HepG2 (cell line): Measurements from ENCODE around the gene TFAP2E. TPM values are rescaled to one million over a fixed set of nuclear protein-coding genes. Genes with fewer than 3 reads are reported as not detected.

Experiments
- ARID3A ChIP-seq: IDR thresholded peaks from 2 replicates; pipeline ENCODE4 v1.6.1; 2012; ENCODE audit warnings: low read depth, low read length, improper control_type of control experiment
- ARID4A ChIP-seq: sonication (generic); formaldehyde crosslinking; IDR thresholded peaks from 2 replicates; pipeline ENCODE4 v1.5.0; 2020; ENCODE audit warnings: mild to moderate bottlenecking, missing genetic modification reagents, borderline replicate concordance
- ARID5B ChIP-seq: IDR thresholded peaks from 2 replicates; pipeline ENCODE4 v1.4.0; 2020; ENCODE audit warnings: mild to moderate bottlenecking, missing genetic modification reagents
- FOXO4 ChIP-seq: sonication (generic); formaldehyde crosslinking; conservative IDR thresholded peaks from 2 replicates; pipeline ENCODE4 v1.8.1; 2023; ENCODE audit warnings: missing genetic modification reagents
- NCOA2 ChIP-seq: sonication (generic); formaldehyde crosslinking; IDR thresholded peaks from 2 replicates; pipeline ENCODE4 v1.8.0; 2022; ENCODE audit warnings: inconsistent platforms
- NFIB ChIP-seq: sonication (generic); formaldehyde crosslinking; IDR thresholded peaks from 2 replicates; pipeline ENCODE4 v1.9.0; 2021; ENCODE audit warnings: missing genetic modification reagents, mild to moderate bottlenecking, borderline replicate concordance
- ZNF124 ChIP-seq: sonication (generic); formaldehyde crosslinking; IDR thresholded peaks from 2 replicates; pipeline ENCODE4 v1.4.0; 2020; ENCODE audit warnings: missing genetic modification reagents
- ZNF451 ChIP-seq: sonication (generic); formaldehyde crosslinking; IDR thresholded peaks from 2 replicates; pipeline ENCODE4 v1.5.0; 2020; ENCODE audit warnings: mild to moderate bottlenecking, missing genetic modification reagents
- ZSCAN21 ChIP-seq: sonication (generic); formaldehyde crosslinking; IDR thresholded peaks from 2 replicates; pipeline ENCODE4 v1.8.0; 2022; ENCODE audit warnings: mild to moderate bottlenecking, missing genetic modification reagents, moderate library complexity, borderline replicate concordance
- polyA plus RNA-seq, 8 experiments: library from polyadenylated mRNA; depleted of rRNA in 3 of 8; stranded (reverse) in 7 of 8; unstranded in 1 of 8; fragments of >200 nt; fragmentation: Illumina TruSeq in 4 of 8; extraction: Trizol in 4 of 8; gene quantifications; 2 replicates each; pipeline versions ENCODE4 v1.2.1 to v1.2.3, GENCODE V29; 2011 to 2016; ENCODE audit warnings: low read depth in 4 of 8, missing spikeins in 1 of 8, mixed read lengths in 1 of 8; ENCODE audit not compliant: insufficient read depth in 1 of 8
- total RNA-seq, 5 experiments: library from RNA; depleted of rRNA; stranded (reverse); fragments of >200 nt; fragmentation: Illumina TruSeq; extraction: Trizol; gene quantifications; 2 replicates each; pipeline ENCODE4 v1.2.3, GENCODE V29; 2016; ENCODE audit warnings: low read depth in 1 of 5
- TF ChIP-seq, protein P1 (sequence below), 2 experiments: fragments of 450-650 bp in 1 of 2; sonication (generic) in 1 of 2; formaldehyde crosslinking; IDR thresholded peaks; 2 replicates each; pipeline versions ENCODE4 v1.5.0 to v1.8.0; 2020 to 2022; ENCODE audit warnings: mild to moderate bottlenecking in 1 of 2, missing genetic modification reagents in 1 of 2
- TF ChIP-seq, protein P2 (sequence below): sonication (generic); formaldehyde crosslinking; IDR thresholded peaks from 2 replicates; pipeline ENCODE4 v1.4.0; 2020; ENCODE audit warnings: missing genetic modification reagents, low read depth, mild to moderate bottlenecking, borderline replicate concordance

The TFAP2E gene
- total and polyA plus RNA-seq, 2 of the 13 experiments (the other 11 are each of a cell fraction or from before 2014, with no cell fraction given) = 0.31 to 0.41 TPM

- TF ChIP-seq ARID5B (CRISPR knock-in tag) (peak; percentile 87), NFIB (CRISPR knock-in tag) (no peak), ZSCAN21 (CRISPR knock-in tag) (no peak), ARID4A (CRISPR knock-in tag) (no peak), ZNF124 (CRISPR knock-in tag) (no peak), ZNF451 (CRISPR knock-in tag) (no peak), NCOA2 (CRISPR knock-in tag) (peak; percentile 75), FOXO4 (no peak), ARID3A (peak; percentile 88)
- TF ChIP-seq, protein P1, sequence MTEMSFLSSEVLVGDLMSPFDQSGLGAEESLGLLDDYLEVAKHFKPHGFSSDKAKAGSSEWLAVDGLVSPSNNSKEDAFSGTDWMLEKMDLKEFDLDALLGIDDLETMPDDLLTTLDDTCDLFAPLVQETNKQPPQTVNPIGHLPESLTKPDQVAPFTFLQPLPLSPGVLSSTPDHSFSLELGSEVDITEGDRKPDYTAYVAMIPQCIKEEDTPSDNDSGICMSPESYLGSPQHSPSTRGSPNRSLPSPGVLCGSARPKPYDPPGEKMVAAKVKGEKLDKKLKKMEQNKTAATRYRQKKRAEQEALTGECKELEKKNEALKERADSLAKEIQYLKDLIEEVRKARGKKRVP (CRISPR knock-in tag; IDR thresholded peaks at IDR 0.05) = peak in 1 of 2 experiments; percentile 72; a peak in 2 of 4 replicates
- TF ChIP-seq, protein P2, sequence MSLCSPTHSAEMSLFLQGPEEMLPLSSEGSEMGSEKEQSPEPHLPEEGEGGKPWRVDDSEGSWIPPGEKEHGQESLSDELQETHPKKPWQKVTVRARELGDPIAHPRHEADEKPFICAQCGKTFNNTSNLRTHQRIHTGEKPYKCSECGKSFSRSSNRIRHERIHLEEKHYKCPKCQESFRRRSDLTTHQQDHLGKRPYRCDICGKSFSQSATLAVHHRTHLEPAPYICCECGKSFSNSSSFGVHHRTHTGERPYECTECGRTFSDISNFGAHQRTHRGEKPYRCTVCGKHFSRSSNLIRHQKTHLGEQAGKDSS (CRISPR knock-in tag) = no peak
Measured at GRCh38 chr1:35555601-35556477, 17.3 kb upstream of the TFAP2E start (continued).
